OCI-LY1 (cell line): Measurements from ENCODE around the gene GAS6.
"Not testable (repeated sequence)": the region's sequence is repeated elsewhere in the genome, so short reads cannot be mapped to it uniquely, and the experiment has no call there.

Source experiments
- H2AFZ ChIP-seq: fragments of 200-600 bp; sonication (generic), shearing (Covaris generic); 2 replicates; pipeline ENCODE4 v1.6.0; 2014; ENCODE audit warnings: antibody characterized with exemption, mild to moderate bottlenecking, low read length
- H3F3A ChIP-seq: fragments of 200-600 bp; sonication (generic), shearing (Covaris generic); 2 replicates; pipeline ENCODE4 v1.6.0; 2014; ENCODE audit warnings: mild to moderate bottlenecking, antibody characterized with exemption, low read length, moderate library complexity; ENCODE audit not compliant: insufficient read depth
- H3K27ac ChIP-seq: fragments of 200-600 bp; sonication (generic); 2 replicates; pipeline ENCODE4 v1.5.1; 2014; ENCODE audit warnings: low read length, mixed run types, mild to moderate bottlenecking, low read depth; ENCODE audit not compliant: poor library complexity, severe bottlenecking
- H3K27me3 ChIP-seq: fragments of 200-600 bp; sonication (generic); 2 replicates; pipeline ENCODE4 v1.6.0; 2014; ENCODE audit warnings: antibody characterized with exemption, mild to moderate bottlenecking, low read length, moderate library complexity; ENCODE audit not compliant: insufficient read depth
- H3K36me3 ChIP-seq: fragments of 200-600 bp; sonication (generic); 2 replicates; pipeline ENCODE4 v1.6.1; 2014; ENCODE audit warnings: mild to moderate bottlenecking, antibody characterized with exemption, low read length, moderate library complexity, mixed read lengths; ENCODE audit not compliant: insufficient read depth
- H3K4me1 ChIP-seq: fragments of 200-600 bp; sonication (generic); 2 replicates; pipeline ENCODE4 v1.5.1; 2014; ENCODE audit warnings: mild to moderate bottlenecking, low read length, moderate library complexity; ENCODE audit not compliant: insufficient read depth, severe bottlenecking
- H3K4me2 ChIP-seq: fragments of 200-600 bp; sonication (generic), shearing (Covaris generic); 2 replicates; pipeline ENCODE4 v1.6.1; 2014; ENCODE audit warnings: low read length
- H3K4me3 ChIP-seq: fragments of 200-600 bp; sonication (generic); 2 replicates; pipeline ENCODE4 v1.5.1; 2014; ENCODE audit warnings: low read length, low read depth, mild to moderate bottlenecking, mixed read lengths; ENCODE audit not compliant: poor library complexity, severe bottlenecking
- H3K79me2 ChIP-seq: fragments of 200-600 bp; shearing (Covaris generic); 2 replicates; pipeline ENCODE4 v1.6.1; 2016; ENCODE audit warnings: mixed run types, low read length, mixed read lengths; ENCODE audit not compliant: insufficient read depth
- H3K9ac ChIP-seq: fragments of 200-600 bp; sonication (generic), shearing (Covaris generic); 2 replicates; pipeline ENCODE4 v1.6.1; 2014; ENCODE audit warnings: mild to moderate bottlenecking, low read length, mixed read lengths
- H3K9me2 ChIP-seq: fragments of 200-600 bp; sonication (generic), shearing (Covaris generic); 2 replicates; pipeline ENCODE4 v1.6.1; 2014; ENCODE audit warnings: low read depth, mild to moderate bottlenecking, low read length, mixed read lengths
- H3K9me3 ChIP-seq: fragments of 200-600 bp; shearing (Covaris generic); 2 replicates; pipeline ENCODE4 v1.6.1; 2014; ENCODE audit warnings: low read length, mixed read lengths
- H4K20me1 ChIP-seq: fragments of 200-600 bp; sonication (generic), shearing (Covaris generic); 2 replicates; pipeline ENCODE4 v1.6.0; 2016; ENCODE audit warnings: mild to moderate bottlenecking, low read length; ENCODE audit not compliant: insufficient read depth
- CTCF ChIP-seq: fragments of 200-600 bp; sonication (generic), shearing (Covaris generic); IDR thresholded peaks from 2 replicates; pipeline ENCODE4 v1.5.1; 2017; ENCODE audit warnings: mild to moderate bottlenecking, antibody characterized with exemption, low read length, moderate library complexity, mixed read lengths
- EZH2 ChIP-seq: fragments of 200-600 bp; sonication (generic), shearing (Covaris generic); IDR thresholded peaks from 2 replicates; pipeline ENCODE4 v1.8.0; 2017; ENCODE audit warnings: borderline replicate concordance, mixed run types, mild to moderate bottlenecking, antibody characterized with exemption, low read length, moderate library complexity, mixed read lengths

The GAS6 gene

GRCh38 chr13:113791761-113792160 is 72.1 kb downstream of the GAS6 start:
- Histone ChIP-seq H3K4me1 (no peaks in the 10 kb centered on the region), H3K79me2 (no peaks in the 10 kb centered on the region), H3K9me2 (no peaks in the 10 kb centered on the region), H3K4me2 (no peak overlapping the region), H3K27me3 (no peaks in the 10 kb centered on the region), H3K9ac (no peak overlapping the region), H3K4me3 (no peak overlapping the region), H2AFZ (no peak overlapping the region), H4K20me1 (no peaks in the 10 kb centered on the region), H3F3A (no peaks in the 10 kb centered on the region), H3K27ac (no peak overlapping the region), H3K9me3 (no peaks in the 10 kb centered on the region), H3K36me3 (no peaks in the 10 kb centered on the region)
- TF ChIP-seq EZH2, result no peak
- TF ChIP-seq CTCF, result no peak

- Histone ChIP-seq H3K4me3 (no peak overlapping the region), H3K9me3 (no peaks in the 10 kb centered on the region), H3K27ac (no peak overlapping the region), H3F3A (no peaks in the 10 kb centered on the region), H3K27me3 (no peaks in the 10 kb centered on the region), H3K9ac (no peak overlapping the region), H4K20me1 (no peaks in the 10 kb centered on the region), H3K9me2 (no peaks in the 10 kb centered on the region), H3K79me2 (no peaks in the 10 kb centered on the region), H3K36me3 (no peaks in the 10 kb centered on the region), H3K4me2 (no peak overlapping the region), H2AFZ (no peak overlapping the region), H3K4me1 (no peaks in the 10 kb centered on the region)
- TF ChIP-seq EZH2 (no peak), CTCF (no peak)
These were observed 72.7 kb downstream of the GAS6 start for GRCh38 chr13:113791226-113791625.

- H3K79me2 ChIP-seq, H3K36me3 ChIP-seq, H3K4me3 ChIP-seq, H3K4me1 ChIP-seq, H3K9me3 ChIP-seq, H3K9me2 ChIP-seq, H3F3A ChIP-seq, H3K27me3 ChIP-seq, H3K4me2 ChIP-seq, H2AFZ ChIP-seq, H3K9ac ChIP-seq, H4K20me1 ChIP-seq, H3K27ac ChIP-seq: not testable (repeated sequence)
These were observed 73.9 kb downstream of the GAS6 start for GRCh38 chr13:113789931-113790330.

GRCh38 chr13:113789167-113789566 is 74.7 kb downstream of the GAS6 start:
- H3K79me2 ChIP-seq, result no peaks in the 10 kb centered on the region
- no peaks in the 10 kb centered on the region for H3K9me3 ChIP-seq
- H3K36me3 ChIP-seq, result no peaks in the 10 kb centered on the region
- H3K27ac ChIP-seq, result no peak overlapping the region
- no peak overlapping the region for H2AFZ ChIP-seq
- no peak overlapping the region for H3K4me3 ChIP-seq
- H3K4me1 ChIP-seq, result no peaks in the 10 kb centered on the region
- H4K20me1 ChIP-seq, result no peaks in the 10 kb centered on the region
- H3K9me2 ChIP-seq, result no peaks in the 10 kb centered on the region
- H3F3A ChIP-seq, result no peaks in the 10 kb centered on the region
- no peak overlapping the region for H3K4me2 ChIP-seq
- H3K27me3 ChIP-seq, result peaks cover 8% of the 10 kb centered on the region; the same call in 1 of the 2 replicates
- no peak overlapping the region for H3K9ac ChIP-seq
- TF ChIP-seq EZH2 (no peak), CTCF (no peak)
